Subcutaneous abdominal adipose tissue (tissue), 5 donors: ENCODE data around the gene SMTNL2.
A peak's percentile ranks its signal among the peaks of the same experiment; 100 is the strongest.
"Not testable (repeated sequence)": the region's sequence is repeated elsewhere in the genome, so short reads cannot be mapped to it uniquely, and the experiment has no call there.

Experiments used
- H3K27ac ChIP-seq: one replicate; pipeline ENCODE4 v1.7.0; 2013; ENCODE audit warnings: low read depth, mild to moderate bottlenecking, inconsistent platforms, low read length, moderate library complexity
- H3K27me3 ChIP-seq, 5 donors: one replicate each; pipeline ENCODE4 v1.7.0; 2013; ENCODE audit warnings: low read length in 5 of 5, inconsistent platforms in 1 of 5; ENCODE audit not compliant: control insufficient read depth in 5 of 5, insufficient read depth in 4 of 5
- H3K36me3 ChIP-seq, 5 donors: one replicate each; pipeline ENCODE4 v1.7.0; 2013; ENCODE audit warnings: low read length in 5 of 5; ENCODE audit not compliant: control insufficient read depth in 5 of 5, insufficient read depth in 5 of 5
- H3K4me1 ChIP-seq, 5 donors: one replicate each; pipeline ENCODE4 v1.7.0; 2013; ENCODE audit warnings: low read length in 5 of 5, mild to moderate bottlenecking in 3 of 5, moderate library complexity in 1 of 5; ENCODE audit not compliant: control insufficient read depth in 5 of 5, insufficient read depth in 5 of 5
- H3K4me3 ChIP-seq, 5 donors: one replicate each; pipeline ENCODE4 v1.7.0; 2013; ENCODE audit warnings: low read length in 5 of 5, low read depth in 1 of 5
- H3K9ac ChIP-seq, 5 donors: one replicate each; pipeline ENCODE4 v1.7.0; 2013; ENCODE audit warnings: low read length in 5 of 5, mild to moderate bottlenecking in 4 of 5, moderate library complexity in 3 of 5
- H3K9me3 ChIP-seq, 5 donors: one replicate each; pipeline ENCODE4 v1.7.0; 2013; ENCODE audit warnings: low read length in 5 of 5; ENCODE audit not compliant: control insufficient read depth in 5 of 5
- donor health status: healthy.
- donor health status: healthy.
- donor health status: healthy.
- donor health status: healthy.
- donor health status: healthy.

SMTNL2 gene

DNA sequence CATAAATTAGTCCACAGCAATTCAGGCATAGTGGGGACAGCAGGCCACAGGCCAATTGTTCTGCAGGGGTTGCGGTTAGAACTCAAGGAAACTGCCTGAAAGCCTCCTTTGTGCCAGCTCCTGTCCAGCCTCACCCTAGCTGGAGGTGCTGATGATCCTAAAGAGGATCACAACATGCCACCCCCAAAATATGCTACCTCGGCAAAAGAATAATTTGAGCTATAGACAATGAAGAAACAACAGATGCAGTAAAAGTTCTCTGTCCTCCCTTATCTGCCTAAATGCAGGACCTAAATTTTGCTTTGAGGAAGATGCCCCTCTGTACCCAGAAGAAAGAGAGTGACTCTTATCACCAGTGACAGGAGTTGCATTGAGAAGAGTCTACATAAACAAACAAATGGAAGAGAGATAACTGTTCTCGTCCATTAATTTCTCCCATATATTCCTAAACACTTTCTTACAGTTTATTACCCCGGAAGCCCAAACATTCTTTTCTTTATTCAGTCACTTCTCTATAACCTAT is 42.5 kb downstream of the SMTNL2 start:
- Histone ChIP-seq H3K4me3 (no peak overlapping the region), H3K27me3 (peaks cover 0 to 7% (median 3%) of the 10 kb centered on the region in 5 donors), H3K9ac (no peak overlapping the region), H3K27ac (no peak overlapping the region), H3K36me3 (no peaks in the 10 kb centered on the region), H3K9me3 (peaks cover 0 to 8% (median 8%) of the 10 kb centered on the region in 5 donors), H3K4me1 (peaks cover 0 to 14% (median 9%) of the 10 kb centered on the region in 5 donors)

- H3K27me3 ChIP-seq, result peaks cover 0 to 27% (median 18%) of the 10 kb centered on the region in 5 donors
- H3K4me3 ChIP-seq, result no peak overlapping the region
- H3K27ac ChIP-seq, result no peak overlapping the region
- peaks cover 0 to 12% (median 8%) of the 10 kb centered on the region in 5 donors for H3K4me1 ChIP-seq
- H3K36me3 ChIP-seq, result no peaks in the 10 kb centered on the region
- peaks cover 0 to 3% (median 0%) of the 10 kb centered on the region in 5 donors for H3K9me3 ChIP-seq
- H3K9ac ChIP-seq, result no peak overlapping the region
Observed at GRCh38 chr17:4631431-4631830, 47.1 kb downstream of the SMTNL2 start.

DNA sequence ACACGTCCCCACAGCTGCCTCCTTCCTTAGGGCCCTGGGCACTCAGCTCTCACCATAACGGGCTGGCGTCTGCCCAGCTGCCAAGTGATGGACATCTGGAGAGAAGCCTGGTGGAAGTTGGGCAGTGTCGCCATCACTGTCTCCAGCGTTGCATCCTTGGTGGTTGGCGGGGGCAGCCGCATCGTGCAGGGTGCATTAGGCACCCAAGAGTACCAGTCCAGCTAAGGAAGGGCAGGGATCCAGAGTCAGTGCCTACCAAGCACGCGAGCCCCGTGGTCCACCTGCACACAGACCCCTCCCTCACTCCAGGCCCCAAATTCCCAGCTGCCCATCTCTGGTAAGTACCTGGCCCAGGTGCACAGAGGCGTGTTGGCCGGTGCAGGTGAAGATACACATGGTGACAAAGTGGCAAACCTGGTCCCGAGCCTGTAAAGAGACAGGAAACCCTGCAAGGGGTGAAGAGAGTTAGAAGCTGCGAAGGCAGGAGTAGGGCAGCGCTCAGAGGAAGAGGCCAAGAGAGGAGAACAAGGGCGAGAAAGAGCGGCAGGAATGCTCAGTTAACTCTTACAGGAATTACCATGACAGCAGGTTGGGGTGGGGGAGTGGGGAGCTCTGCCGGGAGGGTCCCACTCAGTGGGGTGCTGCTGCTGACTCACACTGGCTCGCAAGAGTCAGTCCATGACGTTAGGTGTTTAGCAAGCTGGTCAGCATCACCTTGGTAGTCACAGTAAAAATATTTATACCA is 47.7 kb downstream of the SMTNL2 start:
- Histone ChIP-seq H3K4me1 (peaks cover 0 to 17% (median 8%) of the 10 kb centered on the region in 5 donors), H3K27ac (no peak overlapping the region), H3K36me3 (no peaks in the 10 kb centered on the region)

GRCh38 chr17:4632581-4632920 is 48.2 kb downstream of the SMTNL2 start:
- Histone ChIP-seq H3K36me3 (no peaks in the 10 kb centered on the region), H3K9me3 (peaks cover 0 to 3% (median 0%) of the 10 kb centered on the region in 5 donors), H3K4me3 (no peak overlapping the region), H3K9ac (no peak overlapping the region), H3K4me1 (peaks cover 0 to 17% (median 8%) of the 10 kb centered on the region in 5 donors), H3K27me3 (peaks cover 6 to 35% (median 28%) of the 10 kb centered on the region in 5 donors), H3K27ac (no peak overlapping the region)

More for the DNA sequence above, 47.7 kb downstream of the SMTNL2 start:
- peaks cover 0 to 3% (median 0%) of the 10 kb centered on the region in 5 donors for H3K9me3 ChIP-seq
- H3K27me3 ChIP-seq, result peaks cover 5 to 33% (median 24%) of the 10 kb centered on the region in 5 donors
- no peak overlapping the region for H3K4me3 ChIP-seq
- no peak overlapping the region for H3K9ac ChIP-seq

GRCh38 chr17:4633643-4634042 is 49.3 kb downstream of the SMTNL2 start:
- Histone ChIP-seq H3K4me1 (peaks cover 0 to 17% (median 8%) of the 10 kb centered on the region in 5 donors), H3K9me3 (peaks cover 0 to 3% (median 0%) of the 10 kb centered on the region in 5 donors), H3K36me3 (no peaks in the 10 kb centered on the region), H3K9ac (no peak overlapping the region), H3K27me3 (peaks cover 6 to 37% (median 28%) of the 10 kb centered on the region in 5 donors), H3K4me3 (no peak overlapping the region), H3K27ac (no peak overlapping the region)

GRCh38 chr17:4634976-4635375 is 50.6 kb downstream of the SMTNL2 start:
- Histone ChIP-seq H3K27me3 (peaks cover 6 to 44% (median 28%) of the 10 kb centered on the region in 5 donors), H3K9ac (no peak overlapping the region), H3K27ac (no peak overlapping the region), H3K36me3 (no peaks in the 10 kb centered on the region), H3K4me1 (peaks cover 0 to 22% (median 8%) of the 10 kb centered on the region in 5 donors), H3K9me3 (peaks cover 0 to 3% (median 0%) of the 10 kb centered on the region in 5 donors), H3K4me3 (no peak overlapping the region)

- peaks cover 0 to 22% (median 8%) of the 10 kb centered on the region in 5 donors for H3K4me1 ChIP-seq
- no peak overlapping the region for H3K9ac ChIP-seq
- H3K36me3 ChIP-seq, result no peaks in the 10 kb centered on the region
- H3K27me3 ChIP-seq, result peaks cover 6 to 44% (median 28%) of the 10 kb centered on the region in 5 donors
- H3K27ac ChIP-seq, result no peak overlapping the region
- H3K9me3 ChIP-seq, result peaks cover 0 to 3% (median 0%) of the 10 kb centered on the region in 5 donors
- H3K4me3 ChIP-seq, result peak overlapping the region in 1 of 5 donors; percentile 10
Observed at GRCh38 chr17:4635823-4636375, 51.6 kb downstream of the SMTNL2 start.

- Histone ChIP-seq H3K27me3 (peaks cover 12 to 45% (median 29%) of the 10 kb centered on the region in 5 donors), H3K9ac (no peak overlapping the region), H3K4me3 (no peak overlapping the region), H3K36me3 (no peaks in the 10 kb centered on the region), H3K27ac (no peak overlapping the region), H3K4me1 (peaks cover 0 to 26% (median 11%) of the 10 kb centered on the region in 5 donors), H3K9me3 (peaks cover 0 to 3% (median 0%) of the 10 kb centered on the region in 5 donors)
Observed at GRCh38 chr17:4636474-4637100, 52.3 kb downstream of the SMTNL2 start.

GRCh38 chr17:4638766-4639165 is 54.4 kb downstream of the SMTNL2 start:
- H3K36me3 ChIP-seq, H3K27ac ChIP-seq, H3K9me3 ChIP-seq, H3K4me3 ChIP-seq, H3K9ac ChIP-seq: not testable (repeated sequence)
- Histone ChIP-seq H3K4me1 (peaks cover 0 to 30% (median 12%) of the 10 kb centered on the region in 5 donors), H3K27me3 (peaks cover 17 to 41% (median 31%) of the 10 kb centered on the region in 5 donors)
